HFF-Myc (cell line): ENCODE results near the gene LGALSL.

Experiments
- DNase-seq: peaks from one replicate; pipeline ENCODE4 v3.0.0-alpha.2; 2011; ENCODE audit warnings: low read depth; ENCODE audit errors: extremely low read depth
- H3K4me3 ChIP-seq: replicated peaks from 2 replicates; pipeline ENCODE4 v1.5.1; 2011; ENCODE audit warnings: low read depth, mild to moderate bottlenecking, control low read depth, low read length
- CTCF ChIP-seq: IDR thresholded peaks from 2 replicates; pipeline ENCODE4 v1.5.1; 2012; ENCODE audit warnings: mild to moderate bottlenecking, low read depth, low read length, control low read depth; ENCODE audit errors: missing control alignments

Gene LGALSL

GRCh38 chr2:64488050-64488974 lies 34.4 kb downstream of the LGALSL start:
- peak; percentile 93 for TF ChIP-seq CTCF
- no peak overlapping the region for H3K4me3 ChIP-seq
- DNase-seq, result no peak

DNA sequence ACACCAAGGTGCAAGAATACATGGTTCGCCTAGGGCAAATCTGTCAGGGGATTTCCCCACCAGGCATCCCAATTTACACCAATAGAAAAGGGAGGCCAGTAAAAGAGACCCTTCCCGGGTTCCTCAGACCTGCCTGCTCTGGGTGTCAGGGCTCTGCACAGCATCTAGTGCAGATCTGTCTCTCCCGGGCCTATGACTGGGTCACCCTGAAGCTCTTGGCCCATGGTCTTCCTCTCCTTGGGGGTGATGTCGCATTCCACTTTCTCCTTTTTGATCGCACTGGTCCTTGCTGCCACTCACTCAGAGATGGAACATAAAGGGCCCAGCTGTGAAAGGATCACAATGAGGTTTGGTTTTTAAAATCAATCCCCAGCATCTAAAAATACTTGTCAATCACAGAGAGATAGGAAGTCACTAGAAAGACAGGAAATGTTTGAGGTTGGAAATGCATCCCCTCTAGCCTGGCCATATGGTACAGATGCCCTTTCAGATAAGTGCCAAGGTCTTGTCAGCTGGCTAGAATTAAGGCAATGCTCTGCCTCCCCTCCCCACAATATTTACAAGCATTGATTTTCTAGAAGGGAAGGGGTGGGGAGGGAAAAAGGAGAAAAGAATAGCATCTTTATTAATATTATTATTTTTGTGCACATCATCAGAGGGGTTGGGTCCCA lies 35.3 kb downstream of the LGALSL start:
- DNase-seq, result no peak
- no peak for TF ChIP-seq CTCF
- H3K4me3 ChIP-seq, result no peak overlapping the region

- no peak for TF ChIP-seq CTCF
- no peak overlapping the region for H3K4me3 ChIP-seq
- no peak for DNase-seq
Measured at GRCh38 chr2:64491426-64491825, 37.5 kb downstream of the LGALSL start.

DNA sequence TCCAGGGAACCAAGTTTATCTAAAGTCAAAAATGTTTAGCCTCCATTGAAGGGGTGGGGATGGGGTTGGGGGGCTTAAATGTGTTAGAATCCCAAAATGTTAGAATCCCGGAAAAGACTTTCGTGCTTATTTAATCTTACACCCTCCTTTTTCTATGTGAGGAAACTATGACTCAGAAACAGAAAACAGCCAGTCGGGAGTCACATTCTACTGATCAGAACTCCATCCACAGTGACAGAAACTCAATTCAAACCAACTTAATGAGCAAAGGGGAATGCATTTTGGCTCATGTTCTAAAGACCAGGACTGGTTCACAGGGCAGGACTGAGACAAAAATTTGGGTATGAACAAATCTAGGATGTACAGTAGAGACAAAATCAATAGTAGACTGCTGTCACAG lies 38.3 kb downstream of the LGALSL start:
- no peak overlapping the region for H3K4me3 ChIP-seq
- DNase-seq, result no peak
- TF ChIP-seq CTCF, result no peak

DNA sequence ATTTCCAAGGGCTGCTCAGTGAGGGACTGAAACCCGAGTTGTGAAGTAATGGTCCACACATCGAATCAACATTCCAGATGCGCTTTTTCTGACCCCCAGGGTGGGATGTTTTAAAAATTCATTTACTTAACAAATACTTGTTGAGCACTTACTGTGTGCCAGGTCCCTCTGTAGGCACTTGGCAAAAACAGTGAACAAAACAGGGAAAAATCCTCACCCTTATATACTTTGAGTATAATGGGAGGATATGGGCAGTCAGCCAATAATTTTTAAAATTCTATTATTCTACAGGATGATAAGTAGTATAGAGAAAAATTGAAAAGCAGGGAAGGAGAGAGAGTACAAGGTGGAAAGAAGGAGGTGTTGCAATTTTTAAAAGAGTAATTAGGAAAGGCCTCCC lies 38.9 kb downstream of the LGALSL start:
- no peak for DNase-seq
- H3K4me3 ChIP-seq, result no peak overlapping the region
- TF ChIP-seq CTCF, result no peak

DNA sequence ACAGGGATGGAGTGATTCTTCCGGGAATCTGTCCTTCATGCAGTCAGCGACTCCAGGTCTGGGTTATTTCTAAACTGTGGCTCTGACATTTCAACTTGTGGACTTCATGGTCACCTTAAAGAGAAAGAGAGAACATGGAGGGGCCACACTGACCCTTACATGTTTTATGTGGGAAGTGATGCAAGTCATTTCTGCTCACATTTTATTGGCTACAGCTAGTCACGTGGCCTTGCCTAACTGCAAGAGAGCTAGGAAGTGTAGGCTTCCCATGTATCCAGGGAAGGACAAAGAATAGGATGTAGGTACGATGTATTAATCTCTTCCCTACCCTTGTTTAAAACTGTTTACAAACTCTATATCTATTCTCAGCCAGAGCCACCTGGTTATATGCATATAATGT lies 39.8 kb downstream of the LGALSL start:
- TF ChIP-seq CTCF, result no peak
- H3K4me3 ChIP-seq, result no peak overlapping the region
- no peak for DNase-seq

DNA sequence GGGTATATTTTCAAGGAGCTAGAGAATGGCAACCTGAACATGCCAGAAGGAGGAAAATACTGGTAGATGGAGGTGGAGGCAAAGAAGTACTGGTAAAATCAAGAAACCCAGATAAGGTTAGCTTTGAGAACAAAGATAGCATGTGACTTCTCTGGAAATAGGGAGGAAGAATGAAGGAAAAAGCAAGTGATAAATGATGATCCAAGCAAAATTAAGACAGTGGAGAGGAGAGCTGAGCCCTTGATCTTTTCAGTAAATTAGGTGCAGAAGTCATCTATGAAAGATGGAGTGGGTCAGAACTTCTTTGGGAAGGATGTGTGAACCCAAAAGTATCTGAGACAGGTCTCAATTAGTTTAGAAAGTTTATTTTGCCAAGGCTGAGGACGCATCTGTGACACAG lies 44.5 kb downstream of the LGALSL start:
- no peak overlapping the region for H3K4me3 ChIP-seq
- DNase-seq, result no peak
- no peak for TF ChIP-seq CTCF
